Lower lobe of right lung (tissue), 2 donors: ENCODE measurements around the gene BIRC7. TPM values are rescaled to one million over a fixed set of nuclear protein-coding genes. Genes with fewer than 3 reads are reported as not detected.

ENCODE experiments used
- ATAC-seq, 2 donors: fragments of 200-7000 bp; cut with Tn5 transposase; one replicate each; pipeline ENCODE4 v1.9.1; 2020 to 2022; ENCODE audit warnings: mild to moderate bottlenecking in 2 of 2, moderate library complexity in 2 of 2
- DNase-seq: peaks from one replicate; pipeline ENCODE4 v3.0.0-alpha.2; 2020
- H3K27ac ChIP-seq: fragments of 200-600 bp; one replicate; pipeline ENCODE4 v1.8.0; 2022
- H3K27me3 ChIP-seq: fragments of 200-600 bp; one replicate; pipeline ENCODE4 v1.8.0; 2022; ENCODE audit warnings: low read depth
- H3K36me3 ChIP-seq: fragments of 200-600 bp; one replicate; pipeline ENCODE4 v1.8.0; 2022; ENCODE audit warnings: mild to moderate bottlenecking
- H3K4me1 ChIP-seq: fragments of 200-600 bp; one replicate; pipeline ENCODE4 v1.8.0; 2022
- H3K4me3 ChIP-seq: fragments of 200-600 bp; one replicate; pipeline ENCODE4 v1.8.0; 2022; ENCODE audit warnings: mild to moderate bottlenecking
- H3K9me3 ChIP-seq: fragments of 200-600 bp; one replicate; pipeline ENCODE4 v1.8.0; 2022
- CTCF ChIP-seq: fragments of 200-600 bp; IDR thresholded peaks from one replicate; pipeline ENCODE4 v1.8.0; 2022; ENCODE audit warnings: antibody characterized with exemption, mild to moderate bottlenecking
- intact Hi-C: fragments of 100-400 bp; cut with DNase I; formaldehyde crosslinking; loops from one replicate; pipeline ENCODE4 v1.11.0; 2022
- total RNA-seq: library from RNA; stranded (reverse); fragmentation: NEBNext Ultra II Directional; extraction: Animal tissue kit (Norgen Biotek cat#: 25700); gene quantifications from one replicate; pipeline ENCODE4 v1.2.1, GENCODE V29; 2021
- donor health status: DM: no; HTN: yes; CAD: no; lungs with severe emphysema.

BIRC7 gene
- total RNA-seq, 1 donor from 2014 or later: 15.9 TPM

- TF ChIP-seq CTCF: no peak
- no peak for DNase-seq
Measured at GRCh38 chr20:63273635-63274380, 38.1 kb downstream of the BIRC7 start.

DNA sequence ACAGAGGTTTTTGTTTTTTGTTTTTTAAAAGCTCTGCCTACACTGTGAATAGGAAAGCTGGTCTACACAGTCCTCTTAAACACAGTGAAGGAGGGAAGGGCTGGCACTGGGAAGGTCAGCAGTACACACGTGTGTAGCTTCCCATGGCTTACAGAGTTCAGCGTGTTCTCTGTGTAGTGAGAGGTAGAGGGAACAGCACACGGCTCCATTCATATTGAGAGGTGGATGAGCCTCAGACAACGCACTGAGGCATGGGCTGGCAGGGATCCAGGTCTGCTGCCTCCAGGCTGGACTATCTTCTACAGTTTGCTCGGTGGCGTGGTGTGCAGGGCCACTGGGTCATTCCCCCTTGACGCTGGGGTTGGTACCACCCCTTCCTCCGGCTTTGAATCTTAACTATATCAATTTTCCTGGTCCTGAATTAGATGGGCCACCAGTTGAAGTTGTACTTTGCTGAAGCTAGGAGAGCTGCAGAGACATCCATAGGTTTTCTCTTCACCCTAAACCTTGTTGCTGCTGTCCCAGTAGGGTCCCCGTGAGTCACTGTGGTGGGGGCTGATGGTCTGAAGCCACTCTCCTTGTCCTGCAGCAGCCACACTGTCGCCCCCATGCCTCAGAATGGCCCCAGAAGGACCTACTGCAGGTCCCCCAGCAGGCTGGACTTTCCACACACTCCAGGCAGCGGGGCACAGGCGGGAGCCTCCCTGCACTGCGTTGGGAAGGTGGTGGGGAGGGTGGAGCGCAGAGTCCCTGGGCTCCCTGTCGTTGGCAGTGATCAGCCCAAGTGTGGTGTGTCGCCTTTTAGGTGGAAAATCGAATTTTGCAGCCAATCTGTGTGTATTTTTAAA is 38.9 kb downstream of the BIRC7 start:
- DNase-seq: no peak
- no peak overlapping the region for H3K4me3 ChIP-seq
- intact Hi-C loops: no loop called here
- H3K27ac ChIP-seq: no peak overlapping the region
- TF ChIP-seq CTCF: no peak
- H3K27me3 ChIP-seq: no peaks in the 10 kb centered on the region
- no peak for ATAC-seq
- H3K9me3 ChIP-seq: no peaks in the 10 kb centered on the region
- H3K4me1 ChIP-seq: peaks cover 27% of the 10 kb centered on the region
- peaks cover 41% of the 10 kb centered on the region for H3K36me3 ChIP-seq

More at GRCh38 chr20:63273635-63274380, 38.1 kb downstream of the BIRC7 start:
- no peaks in the 10 kb centered on the region for H3K9me3 ChIP-seq
- intact Hi-C loops: no loop called here
- peak overlapping the region; percentile 83 for H3K4me3 ChIP-seq
- peak overlapping the region; percentile 82 for H3K27ac ChIP-seq
- ATAC-seq: no peak
- no peaks in the 10 kb centered on the region for H3K27me3 ChIP-seq
- H3K4me1 ChIP-seq: peaks cover 27% of the 10 kb centered on the region
- peaks cover 33% of the 10 kb centered on the region for H3K36me3 ChIP-seq

- Histone ChIP-seq H3K36me3 (peaks cover 53% of the 10 kb centered on the region), H3K4me3 (no peak overlapping the region), H3K27me3 (no peaks in the 10 kb centered on the region), H3K9me3 (no peaks in the 10 kb centered on the region), H3K4me1 (peaks cover 27% of the 10 kb centered on the region), H3K27ac (no peak overlapping the region)
- intact Hi-C loops: no loop called here
- TF ChIP-seq CTCF: no peak
- ATAC-seq (no peak), DNase-seq (no peak)
Measured at GRCh38 chr20:63275825-63276224, 40.1 kb downstream of the BIRC7 start.

DNA sequence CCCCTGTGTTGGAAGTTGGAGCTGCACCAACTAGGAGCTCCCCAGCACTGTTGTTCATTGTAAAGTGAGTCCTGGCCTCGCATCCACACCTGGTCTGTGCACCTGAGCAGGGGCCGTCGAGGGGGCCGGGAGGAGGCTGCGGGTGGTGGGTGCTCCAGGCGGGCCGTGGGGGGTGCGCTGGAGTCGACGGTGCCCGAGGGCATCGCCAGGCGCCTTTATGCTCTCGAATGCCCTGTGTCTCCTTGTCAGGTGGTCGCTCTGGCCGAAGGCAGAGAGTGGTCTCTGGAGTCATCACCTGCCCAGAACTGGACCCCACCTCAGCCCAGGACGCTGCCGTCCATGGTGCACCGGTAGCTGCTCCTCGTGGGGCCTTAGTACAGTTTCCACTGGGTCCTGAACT is 41.3 kb downstream of the BIRC7 start:
- Histone ChIP-seq H3K27ac (no peak overlapping the region), H3K27me3 (no peaks in the 10 kb centered on the region), H3K36me3 (peaks cover 64% of the 10 kb centered on the region), H3K4me1 (peaks cover 24% of the 10 kb centered on the region), H3K4me3 (no peak overlapping the region), H3K9me3 (no peaks in the 10 kb centered on the region)
- intact Hi-C loops: no loop called here
- TF ChIP-seq CTCF: no peak
- no peak for ATAC-seq
- no peak for DNase-seq

- Histone ChIP-seq H3K9me3 (no peaks in the 10 kb centered on the region), H3K4me1 (peaks cover 23% of the 10 kb centered on the region), H3K4me3 (no peak overlapping the region), H3K27ac (no peak overlapping the region), H3K36me3 (peaks cover 72% of the 10 kb centered on the region), H3K27me3 (no peaks in the 10 kb centered on the region)
- TF ChIP-seq CTCF: no peak
- ATAC-seq (no peak), DNase-seq (no peak)
- intact Hi-C loops: no loop called here
Measured at GRCh38 chr20:63277466-63278272, 42.0 kb downstream of the BIRC7 start.
